H1 (cell line): ENCODE data around the gene SOX1. TPM values are rescaled to one million over a fixed set of nuclear protein-coding genes. Genes with fewer than 3 reads are reported as not detected.

Experiments
- CTCF ChIA-PET: fragments of 300-600 bp; sonication (Branson Sonifier 250); formaldehyde crosslinking; loops from one replicate; lab custom pipeline; 2021; ENCODE audit not compliant: partially characterized antibody; lab: Charles Lee
- POLR2A ChIA-PET: fragments of 300-600 bp; sonication (Branson Sonifier 250); formaldehyde crosslinking; loops from one replicate; lab custom pipeline; 2021; ENCODE audit warnings: inconsistent platforms; ENCODE audit not compliant: partially characterized antibody; lab: Charles Lee
- DNase-seq, 2 experiments: peaks; one replicate each; pipeline versions ENCODE4 v3.0.0 to v3.0.0-alpha.2; 2010 to 2022; ENCODE audit warnings: low spot score in 2 of 2, low read depth in 1 of 2, mixed read lengths in 1 of 2
- FAIRE-seq: peaks from 2 replicates; lab custom pipeline; 2011; peaks lifted over from hg19 to GRCh38; lab: Jason Lieb, UNC
- H2AFZ ChIP-seq: 2 replicates; pipeline ENCODE4 v1.8.1; 2012; ENCODE audit warnings: low read length, inconsistent platforms
- H2AK5ac ChIP-seq: 2 replicates; pipeline ENCODE4 v1.6.1; 2013; ENCODE audit warnings: low read depth, low read length
- H2BK120ac ChIP-seq: replicated peaks from 2 replicates; pipeline ENCODE3; 2013; ENCODE audit warnings: low read depth, low read length, inconsistent platforms
- H2BK12ac ChIP-seq: 2 replicates; pipeline ENCODE4 v1.6.1; 2013; ENCODE audit warnings: low read depth, low read length
- H2BK15ac ChIP-seq: 2 replicates; pipeline ENCODE4 v1.6.1; 2013; ENCODE audit warnings: low read length
- H2BK20ac ChIP-seq: 2 replicates; pipeline ENCODE4 v1.6.1; 2013; ENCODE audit warnings: low read length
- H2BK5ac ChIP-seq: 2 replicates; pipeline ENCODE4 v1.6.1; 2013; ENCODE audit warnings: low read depth, low read length
- H3K14ac ChIP-seq: 2 replicates; pipeline ENCODE4 v1.6.1; 2013; ENCODE audit warnings: inconsistent platforms; ENCODE audit not compliant: insufficient read length
- H3K18ac ChIP-seq: 2 replicates; pipeline ENCODE4 v1.6.1; 2013; ENCODE audit warnings: low read length; ENCODE audit errors: extremely low read depth
- H3K23ac ChIP-seq: 2 replicates; pipeline ENCODE4 v1.6.1; 2013; ENCODE audit warnings: inconsistent platforms; ENCODE audit not compliant: insufficient read length
- H3K23me2 ChIP-seq: 2 replicates; pipeline ENCODE4 v1.6.1; 2013; ENCODE audit warnings: low read depth, low read length
- H3K27ac ChIP-seq: 2 replicates; pipeline ENCODE4 v1.6.1; 2011; ENCODE audit warnings: low read depth, low read length, inconsistent platforms
- H3K27me3 ChIP-seq, 4 experiments: replicated peaks in 1 of 4; 1 replicate in 1 of 4; 2 replicates in 3 of 4; pipeline versions ENCODE4 v1.6.1 to v1.8.1; 2011 to 2013; ENCODE audit warnings: low read length in 3 of 4, mild to moderate bottlenecking in 3 of 4, inconsistent platforms in 2 of 4, mixed read lengths in 2 of 4, moderate library complexity in 1 of 4; ENCODE audit not compliant: control insufficient read depth in 3 of 4, insufficient read depth in 3 of 4; ENCODE audit errors: extremely low read depth in 1 of 4
- H3K36me3 ChIP-seq, 4 experiments: 2 replicates each; pipeline versions ENCODE4 v1.6.1 to v1.8.1; 2011 to 2013; ENCODE audit warnings: mild to moderate bottlenecking in 4 of 4, low read length in 3 of 4, moderate library complexity in 2 of 4, control low read depth in 1 of 4, inconsistent platforms in 1 of 4; ENCODE audit not compliant: insufficient read depth in 4 of 4, control insufficient read depth in 2 of 4
- H3K4ac ChIP-seq: replicated peaks from 2 replicates; pipeline ENCODE3; 2013; ENCODE audit warnings: low read length, low read depth, mixed read lengths, inconsistent platforms; ENCODE audit not compliant: insufficient read length
- H3K4me1 ChIP-seq, 4 experiments: replicated peaks in 1 of 4; 1 replicate in 1 of 4; 2 replicates in 3 of 4; pipeline versions ENCODE4 v1.6.1 to v1.8.1; 2011 to 2013; ENCODE audit warnings: low read length in 3 of 4, inconsistent platforms in 2 of 4, mixed read lengths in 1 of 4; ENCODE audit not compliant: insufficient read depth in 4 of 4, control insufficient read depth in 3 of 4
- H3K4me2 ChIP-seq, 2 experiments: 2 replicates each; pipeline versions ENCODE4 v1.6.1 to v1.8.1; 2011 to 2013; ENCODE audit warnings: low read depth in 2 of 2, low read length in 2 of 2, control low read depth in 1 of 2, inconsistent platforms in 1 of 2, mild to moderate bottlenecking in 1 of 2; ENCODE audit not compliant: insufficient read depth in 1 of 2
- H3K4me3 ChIP-seq, 4 experiments: fragments of 200-600, 300-600 bp in 1 of 4; sonication (generic), shearing (Covaris generic), sonication (Bioruptor Twin) in 1 of 4; 2 replicates each; pipeline versions ENCODE4 v1.5.1 to v1.8.1; 2011 to 2016; ENCODE audit warnings: low read length in 4 of 4, low read depth in 3 of 4, control low read depth in 2 of 4, inconsistent platforms in 2 of 4, mild to moderate bottlenecking in 2 of 4, mixed read lengths in 1 of 4, moderate library complexity in 1 of 4; ENCODE audit not compliant: insufficient read depth in 2 of 4; ENCODE audit errors: extremely low read depth in 1 of 4
- H3K56ac ChIP-seq: replicated peaks from 2 replicates; pipeline ENCODE3; 2013; ENCODE audit warnings: low read depth, mild to moderate bottlenecking, mixed read lengths, low read length, inconsistent platforms; ENCODE audit not compliant: insufficient read length
- H3K79me1 ChIP-seq: 2 replicates; pipeline ENCODE4 v1.6.1; 2013; ENCODE audit warnings: low read depth, low read length, control low read depth
- H3K79me2 ChIP-seq, 2 experiments: 2 replicates each; pipeline versions ENCODE4 v1.6.1 to v1.8.1; 2012 to 2013; ENCODE audit warnings: low read length in 2 of 2, mild to moderate bottlenecking in 2 of 2, inconsistent platforms in 1 of 2; ENCODE audit not compliant: insufficient read depth in 2 of 2, control insufficient read depth in 1 of 2
- H3K9ac ChIP-seq, 4 experiments: replicated peaks in 1 of 4; 1 replicate in 1 of 4; 2 replicates in 3 of 4; pipeline versions ENCODE4 v1.6.1 to v1.8.1; 2011 to 2013; ENCODE audit warnings: low read depth in 3 of 4, low read length in 3 of 4, control low read depth in 2 of 4, mild to moderate bottlenecking in 2 of 4, moderate library complexity in 2 of 4, inconsistent platforms in 1 of 4; ENCODE audit errors: extremely low read depth in 1 of 4
- H3K9me3 ChIP-seq, 2 experiments: 2 replicates each; pipeline versions ENCODE4 v1.6.1 to v1.8.1; 2012 to 2013; ENCODE audit warnings: mild to moderate bottlenecking in 2 of 2, moderate library complexity in 2 of 2, control low read depth in 1 of 2, inconsistent platforms in 1 of 2, low read depth in 1 of 2, low read length in 1 of 2, mixed read lengths in 1 of 2; ENCODE audit not compliant: insufficient read depth in 2 of 2
- H4K20me1 ChIP-seq, 2 experiments: replicated peaks in 1 of 2; 2 replicates each; pipeline versions ENCODE3 to v1.8.1; 2011 to 2013; ENCODE audit warnings: inconsistent platforms in 2 of 2, low read length in 2 of 2, mild to moderate bottlenecking in 1 of 2; ENCODE audit not compliant: insufficient read depth in 2 of 2, control insufficient read depth in 1 of 2
- H4K5ac ChIP-seq: 2 replicates; pipeline ENCODE4 v1.6.1; 2013; ENCODE audit warnings: low read length, low read depth, mixed read lengths, inconsistent platforms; ENCODE audit not compliant: insufficient read length
- H4K8ac ChIP-seq: 2 replicates; pipeline ENCODE4 v1.8.0; 2013; ENCODE audit warnings: mild to moderate bottlenecking, moderate library complexity, low read length, inconsistent platforms; ENCODE audit not compliant: insufficient read depth; ENCODE audit errors: extremely low read depth
- H4K91ac ChIP-seq: replicated peaks from 2 replicates; pipeline ENCODE3; 2013; ENCODE audit warnings: low read length, mixed read lengths, inconsistent platforms; ENCODE audit not compliant: insufficient read length
- EZH2 ChIP-seq: fragments of 200-600 bp; sonication (generic); IDR thresholded peaks from 2 replicates; pipeline ENCODE4 v1.7.1; 2012; ENCODE audit warnings: low read depth, mild to moderate bottlenecking, moderate library complexity, low read length, inconsistent platforms; ENCODE audit not compliant: severe bottlenecking
- GABPA ChIP-seq: IDR thresholded peaks from 2 replicates; pipeline ENCODE4 v1.6.1; 2011; ENCODE audit warnings: mild to moderate bottlenecking, low read length, moderate library complexity, borderline replicate concordance; ENCODE audit not compliant: insufficient read depth
- GTF2F1 ChIP-seq: IDR thresholded peaks from 2 replicates; pipeline ENCODE4 v1.6.1; 2012; ENCODE audit warnings: low read depth, low read length, improper control_type of control experiment, borderline replicate concordance
- NANOG ChIP-seq: IDR thresholded peaks from 2 replicates; pipeline ENCODE4 v1.6.1; 2011; ENCODE audit warnings: low read length, low read depth, mild to moderate bottlenecking, inconsistent platforms; ENCODE audit not compliant: insufficient read depth, poor library complexity, severe bottlenecking
- POU5F1 ChIP-seq: IDR thresholded peaks from 2 replicates; pipeline ENCODE4 v1.6.1; 2011; ENCODE audit warnings: low read depth, mild to moderate bottlenecking, low read length, moderate library complexity
- TEAD4 ChIP-seq: IDR thresholded peaks from 2 replicates; pipeline ENCODE4 v1.6.1; 2012; ENCODE audit warnings: low read depth, low read length, inconsistent platforms, mixed read lengths
- WGBS, 2 experiments: shearing (Covaris generic) in 1 of 2; methylation state at CpG; one replicate each; pipeline versions ENCODE4 v1.1.6 to v1.1.7; 2013 to 2015; ENCODE audit warnings: low lambda C conversion rate in 2 of 2, mixed read lengths in 2 of 2, inconsistent platforms in 1 of 2, low coverage in 1 of 2, missing lambda C conversion rate in 1 of 2; ENCODE audit not compliant: insufficient replicate concordance in 2 of 2, insufficient coverage in 1 of 2, insufficient read length in 1 of 2; ENCODE audit errors: extremely low coverage in 1 of 2, missing lambda C conversion rate in 1 of 2; 5-methylcytosine and 5-hydroxymethylcytosine counted together
- polyA plus RNA-seq, 7 experiments: library from polyadenylated mRNA; depleted of rRNA in 3 of 7; stranded (reverse) in 5 of 7; unstranded in 2 of 7; fragments of >200 nt in 5 of 7; fragments of 200-250 nt in 2 of 7; gene quantifications; 1 replicate in 5 of 7; 2 replicates in 1 of 7; 4 replicates in 1 of 7; pipeline versions ENCODE4 v1.2.1 to v1.2.3, GENCODE V29; 2011 to 2013; ENCODE audit warnings: missing spikeins in 2 of 7, mixed read lengths in 2 of 7
- total RNA-seq: library from RNA; stranded (reverse); fragmentation: NEBNext Ultra II Directional; extraction: Animal tissue kit (Norgen Biotek cat#: 25700); gene quantifications from 2 replicates; pipeline ENCODE4 v1.2.1, GENCODE V29; 2021
- TF ChIP-seq, protein P1 (sequence below), 3 experiments: IDR thresholded peaks; 1 replicate in 2 of 3; 2 replicates in 1 of 3; pipeline versions ENCODE4 v1.5.1 to v1.6.1; 2011; ENCODE audit warnings: low read length in 3 of 3, mild to moderate bottlenecking in 3 of 3, inconsistent platforms in 2 of 3, low read depth in 1 of 3, moderate library complexity in 1 of 3; ENCODE audit not compliant: insufficient read depth in 1 of 3; ENCODE audit errors: control extremely low read depth in 1 of 3
- TF ChIP-seq, protein P2 (sequence below): IDR thresholded peaks from 2 replicates; pipeline ENCODE4 v1.6.1; 2011; ENCODE audit warnings: low read depth, mild to moderate bottlenecking, low read length; ENCODE audit not compliant: insufficient read depth
- TF ChIP-seq, protein P3 (sequence below): IDR thresholded peaks from 2 replicates; pipeline ENCODE4 v1.6.1; 2012; ENCODE audit warnings: inconsistent platforms

SOX1 gene
- total and polyA plus RNA-seq, 2 of the 8 experiments (the other 6 are each of a cell fraction or from before 2014, with no cell fraction given) = 0.03 to 0.09 TPM

DNA sequence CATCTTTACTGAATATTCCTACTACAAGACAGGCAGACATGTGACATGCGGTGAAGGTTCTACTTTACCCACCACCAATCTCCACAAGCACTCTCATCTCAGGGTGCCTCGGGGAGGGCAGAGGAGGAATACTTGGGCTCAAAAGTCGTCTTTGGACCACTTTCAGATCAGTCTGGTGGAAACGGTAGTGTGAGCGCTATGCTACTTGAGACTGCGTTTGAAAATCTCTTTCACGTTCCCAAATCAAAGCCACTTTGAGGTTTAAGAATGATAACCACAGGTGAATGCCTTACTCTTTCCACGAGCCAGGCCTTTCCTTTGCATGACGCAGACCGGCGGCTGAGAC is 1.5 kb upstream of the SOX1 start:
- Histone ChIP-seq H3K14ac (no peak overlapping the region), H3K79me2 (no peaks in the 10 kb centered on the region), H2AK5ac (0 out of 2 replicates have a peak overlapping the region, but pooled peaks have one; percentile 39), H3K36me3 (peaks cover 0 to 10% (median 0%) of the 10 kb centered on the region in 4 experiments; a peak in 1 of 8 replicates), H3K9ac (no peak overlapping the region), H2BK5ac (no peak overlapping the region), H3K9me3 (no peaks in the 10 kb centered on the region), H4K91ac (no peak overlapping the region), H2BK15ac (no peak overlapping the region), H3K4ac (no peak overlapping the region), H3K27me3 (peaks cover 82 to 95% (median 90%) of the 10 kb centered on the region in 4 experiments), H3K4me1 (peaks cover 0 to 35% (median 12%) of the 10 kb centered on the region in 4 experiments; a peak in 6 of 7 replicates), H3K23ac (no peak overlapping the region), H2BK12ac (no peak overlapping the region), H4K8ac (no peak overlapping the region), H4K20me1 (peaks cover 7 to 18% of the 10 kb centered on the region in 2 experiments), H3K27ac (no peak overlapping the region), H2BK120ac (no peak overlapping the region), H4K5ac (no peak overlapping the region), H2AFZ (no peak overlapping the region), H3K56ac (no peak overlapping the region), H2BK20ac (0 out of 2 replicates have a peak overlapping the region, but pooled peaks have one; percentile 67), H3K18ac (no peak overlapping the region), H3K4me3 (peak overlapping the region in 3 of 4 experiments; percentile 12 to 66 (median 17); a peak in 4 of 8 replicates), H3K79me1 (no peaks in the 10 kb centered on the region), H3K4me2 (peak overlapping the region; percentile 61 to 86), H3K23me2 (no peaks in the 10 kb centered on the region; the same call in 1 of the 2 replicates)
- DNase-seq (peak in 1 of 2 experiments; percentile 44), FAIRE-seq (no peak)
- ChIA-PET CTCF (interaction anchor here (2.9 kb wide), 1 partner anchor 378 kb away, joined by 16 read pairs; no protein-coding TSS in a partner anchor), POLR2A (no interaction called here)
- 5% methylated on average over 11 of the region's 11 CpGs; no CpG with 5 or more reads in 1 of the 2 experiments for WGBS, 2 experiments
- no peak for TF ChIP-seq NANOG
- TF ChIP-seq, protein P1, sequence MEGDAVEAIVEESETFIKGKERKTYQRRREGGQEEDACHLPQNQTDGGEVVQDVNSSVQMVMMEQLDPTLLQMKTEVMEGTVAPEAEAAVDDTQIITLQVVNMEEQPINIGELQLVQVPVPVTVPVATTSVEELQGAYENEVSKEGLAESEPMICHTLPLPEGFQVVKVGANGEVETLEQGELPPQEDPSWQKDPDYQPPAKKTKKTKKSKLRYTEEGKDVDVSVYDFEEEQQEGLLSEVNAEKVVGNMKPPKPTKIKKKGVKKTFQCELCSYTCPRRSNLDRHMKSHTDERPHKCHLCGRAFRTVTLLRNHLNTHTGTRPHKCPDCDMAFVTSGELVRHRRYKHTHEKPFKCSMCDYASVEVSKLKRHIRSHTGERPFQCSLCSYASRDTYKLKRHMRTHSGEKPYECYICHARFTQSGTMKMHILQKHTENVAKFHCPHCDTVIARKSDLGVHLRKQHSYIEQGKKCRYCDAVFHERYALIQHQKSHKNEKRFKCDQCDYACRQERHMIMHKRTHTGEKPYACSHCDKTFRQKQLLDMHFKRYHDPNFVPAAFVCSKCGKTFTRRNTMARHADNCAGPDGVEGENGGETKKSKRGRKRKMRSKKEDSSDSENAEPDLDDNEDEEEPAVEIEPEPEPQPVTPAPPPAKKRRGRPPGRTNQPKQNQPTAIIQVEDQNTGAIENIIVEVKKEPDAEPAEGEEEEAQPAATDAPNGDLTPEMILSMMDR (IDR thresholded peaks at IDR 0.05; ENCODE audit: control extremely low read depth in 1 of 3, insufficient read depth in 1 of 3, low read depth in 1 of 3, low read length in 3 of 3) = no peak
- TF ChIP-seq, protein P2, sequence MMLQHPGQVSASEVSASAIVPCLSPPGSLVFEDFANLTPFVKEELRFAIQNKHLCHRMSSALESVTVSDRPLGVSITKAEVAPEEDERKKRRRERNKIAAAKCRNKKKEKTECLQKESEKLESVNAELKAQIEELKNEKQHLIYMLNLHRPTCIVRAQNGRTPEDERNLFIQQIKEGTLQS = no peak
- TF ChIP-seq EZH2 = no peak
- no peak for TF ChIP-seq TEAD4
- TF ChIP-seq GTF2F1 = no peak
- TF ChIP-seq POU5F1 = no peak
- TF ChIP-seq GABPA = no peak
- TF ChIP-seq, protein P3, sequence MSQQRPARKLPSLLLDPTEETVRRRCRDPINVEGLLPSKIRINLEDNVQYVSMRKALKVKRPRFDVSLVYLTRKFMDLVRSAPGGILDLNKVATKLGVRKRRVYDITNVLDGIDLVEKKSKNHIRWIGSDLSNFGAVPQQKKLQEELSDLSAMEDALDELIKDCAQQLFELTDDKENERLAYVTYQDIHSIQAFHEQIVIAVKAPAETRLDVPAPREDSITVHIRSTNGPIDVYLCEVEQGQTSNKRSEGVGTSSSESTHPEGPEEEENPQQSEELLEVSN = no peak
